A549 (cell line): ENCODE results near the gene STX12. TPM values are rescaled to one million over a fixed set of nuclear protein-coding genes. Genes with fewer than 3 reads are reported as not detected.
A peak's percentile ranks its signal among the peaks of the same experiment; 100 is the strongest.

ENCODE experiments used
- ATAC-seq, 2 experiments: fragments of 200-7000 bp in 1 of 2; fragments of >200 bp in 1 of 2; cut with Nextera tagmentation in 1 of 2; cut with Tn5 transposase in 1 of 2; 3 replicates each; pipeline versions ENCODE4 v1.8.0 to v1.9.1; 2018 to 2020; ENCODE audit warnings: mild to moderate bottlenecking in 1 of 2, moderate library complexity in 1 of 2
- CTCF ChIA-PET: fragments of 300-600 bp; sonication (Branson Sonifier 250); formaldehyde crosslinking; extraction: SDS; loops from one replicate; lab custom pipeline; 2021; ENCODE audit warnings: antibody characterized with exemption, inconsistent platforms; lab: Yijun Ruan, JAX
- POLR2A ChIA-PET: fragments of 350-600 bp; formaldehyde crosslinking; extraction: SDS; loops from one replicate; lab custom pipeline; 2021; ENCODE audit warnings: antibody characterized with exemption, inconsistent platforms; lab: Yijun Ruan, JAX
- DNase-seq, 2 experiments: peaks; one replicate each; pipeline versions ENCODE4 v3.0.0 to v3.0.0-alpha.2; 2011 to 2016; ENCODE audit warnings: low read depth in 1 of 2, low spot score in 1 of 2
- FAIRE-seq: peaks from 2 replicates; lab custom pipeline; 2011; peaks lifted over from hg19 to GRCh38; lab: Jason Lieb, UNC
- H3K27ac ChIP-seq, 2 experiments: fragments of >200 bp; sonication (Bioruptor Twin); formaldehyde crosslinking; 3 replicates each; pipeline ENCODE4 v1.5.1; 2016 to 2017
- H3K4me1 ChIP-seq: fragments of >200 bp; sonication (Bioruptor Twin); formaldehyde crosslinking; 3 replicates; pipeline ENCODE4 v1.6.1; 2016
- H3K4me2 ChIP-seq: fragments of >200 bp; sonication (Bioruptor Twin); formaldehyde crosslinking; 3 replicates; pipeline ENCODE4 v1.6.1; 2016
- H3K4me3 ChIP-seq: fragments of >200 bp; sonication (Bioruptor Twin); formaldehyde crosslinking; 3 replicates; pipeline ENCODE4 v1.5.1; 2016
- H3K9me3 ChIP-seq: fragments of >200 bp; sonication (Bioruptor Twin); formaldehyde crosslinking; 3 replicates; pipeline ENCODE4 v1.6.1; 2016
- ATOH8 ChIP-seq: fragments of 250-450 bp; sonication (Bioruptor Pico); IDR thresholded peaks from 2 replicates; pipeline ENCODE4 v1.5.0; 2020; ENCODE audit warnings: low read depth, mild to moderate bottlenecking, moderate library complexity
- BHLHE40 ChIP-seq: IDR thresholded peaks from 2 replicates; pipeline ENCODE4 v1.6.1; 2012; ENCODE audit warnings: low read depth, low read length, inconsistent platforms
- CEBPB ChIP-seq, 2 experiments: fragments of >200 bp in 1 of 2; sonication (Bioruptor Twin) in 1 of 2; formaldehyde crosslinking in 1 of 2; IDR thresholded peaks; 2 replicates each; pipeline ENCODE4 v1.6.1; 2012 to 2016
- EHMT2 ChIP-seq: fragments of 200-600 bp; sonication (generic); IDR thresholded peaks from 2 replicates; pipeline ENCODE4 v1.6.1; 2016; ENCODE audit warnings: antibody characterized with exemption, low read depth, mild to moderate bottlenecking, moderate library complexity
- ESRRA ChIP-seq: fragments of 150-350 bp; IDR thresholded peaks from 2 replicates; pipeline ENCODE4 v1.6.1; 2014; ENCODE audit warnings: mild to moderate bottlenecking, low read length, borderline replicate concordance
- FOSB ChIP-seq: fragments of 250-450 bp; sonication (Bioruptor Pico); IDR thresholded peaks from 2 replicates; pipeline ENCODE4 v1.5.0; 2020; ENCODE audit warnings: mild to moderate bottlenecking, moderate library complexity
- FOSL2 ChIP-seq, 2 experiments: fragments of 450-650 bp in 1 of 2; fragments of >200 bp in 1 of 2; sonication (Bioruptor Twin) in 1 of 2; formaldehyde crosslinking; IDR thresholded peaks; 2 replicates each; pipeline versions ENCODE4 v1.5.0 to v1.6.1; 2016 to 2020; ENCODE audit warnings: mild to moderate bottlenecking in 1 of 2, moderate library complexity in 1 of 2
- GATA3 ChIP-seq: IDR thresholded peaks from 2 replicates; pipeline ENCODE4 v1.6.1; 2012; ENCODE audit warnings: borderline replicate concordance
- HES2 ChIP-seq: fragments of >200 bp; sonication (Bioruptor Twin); formaldehyde crosslinking; IDR thresholded peaks from 2 replicates; pipeline ENCODE4 v1.6.1; 2016
- HEYL ChIP-seq: fragments of 250-450 bp; sonication (Bioruptor Pico); IDR thresholded peaks from 2 replicates; pipeline ENCODE4 v1.8.0; 2021; ENCODE audit warnings: mild to moderate bottlenecking, moderate library complexity
- HOXB5 ChIP-seq: fragments of 250-450 bp; sonication (Bioruptor Pico); IDR thresholded peaks from 2 replicates; pipeline ENCODE4 v1.5.0; 2020; ENCODE audit warnings: mild to moderate bottlenecking, moderate library complexity
- KDM5A ChIP-seq: fragments of 200-600 bp; sonication (generic); IDR thresholded peaks from 2 replicates; pipeline ENCODE4 v1.6.1; 2016; ENCODE audit warnings: antibody characterized with exemption, mild to moderate bottlenecking
- MAFK ChIP-seq: fragments of 450-650 bp; IDR thresholded peaks from 2 replicates; pipeline ENCODE4 v1.6.1; 2014; ENCODE audit not compliant: partially characterized antibody
- MYC ChIP-seq: IDR thresholded peaks from 2 replicates; pipeline ENCODE4 v1.6.1; 2012; ENCODE audit warnings: mild to moderate bottlenecking, inconsistent platforms, low read length, improper control_type of control experiment, borderline replicate concordance
- NPAS2 ChIP-seq: fragments of 250-450 bp; sonication (Bioruptor Pico); IDR thresholded peaks from 2 replicates; pipeline ENCODE4 v1.8.0; 2022; ENCODE audit warnings: mild to moderate bottlenecking, moderate library complexity, borderline replicate concordance
- POLR2A ChIP-seq: IDR thresholded peaks from 2 replicates; pipeline ENCODE4 v1.6.1; 2012; ENCODE audit warnings: mild to moderate bottlenecking, low read length
- RNF2 ChIP-seq: fragments of 200-600 bp; sonication (generic); IDR thresholded peaks from 2 replicates; pipeline ENCODE4 v1.6.1; 2016; ENCODE audit warnings: low read depth, mild to moderate bottlenecking, antibody characterized with exemption, moderate library complexity, borderline replicate concordance
- SREBF2 ChIP-seq: fragments of 450-650 bp; IDR thresholded peaks from 2 replicates; pipeline ENCODE4 v1.6.1; 2014; ENCODE audit warnings: mild to moderate bottlenecking, moderate library complexity
- TFCP2L1 ChIP-seq: fragments of 250-450 bp; sonication (Bioruptor Pico); IDR thresholded peaks from 2 replicates; pipeline ENCODE4 v1.5.0; 2021; ENCODE audit warnings: mild to moderate bottlenecking
- TP53 ChIP-seq: fragments of 250-450 bp; sonication (Bioruptor Pico); IDR thresholded peaks from 2 replicates; pipeline ENCODE4 v1.5.0; 2021; ENCODE audit warnings: mild to moderate bottlenecking, moderate library complexity
- WGBS: methylation state at CpG from one replicate; pipeline ENCODE4 v1.1.6; 2017; ENCODE audit errors: missing lambda C conversion rate; 5-methylcytosine and 5-hydroxymethylcytosine counted together
- polyA plus RNA-seq, 4 experiments: library from polyadenylated mRNA; depleted of rRNA in 3 of 4; stranded (reverse); fragments of >200 nt; fragmentation: RNase III in 1 of 4; extraction: RNeasy Plus Mini Kit Qiagen cat#74134 plus additional on column Dnase treatment in 1 of 4; gene quantifications; 2 replicates in 3 of 4; 3 replicates in 1 of 4; pipeline ENCODE4 v1.2.3, GENCODE V29; 2011 to 2017

STX12 gene
- polyA plus RNA-seq, 2 of the 4 experiments (the other 2 are of a cell fraction), result 11.9 to 14.6 TPM

GRCh38 chr1:27811741-27812500 lies 38.9 kb downstream of the STX12 start:
- ChIA-PET POLR2A (interaction anchor here (0.8 kb wide), 1 partner anchor 19 kb away, joined by 3 read pairs; the partner anchor contains the start of gene PPP1R8), CTCF (interaction anchor here (0.6 kb wide), 2 partner anchors 9 to 549 kb away, joined by 4 to 5 read pairs; no protein-coding TSS in a partner anchor)
- 97% methylated on average over 6 of the region's 6 CpGs for WGBS
- no peak for DNase-seq
- TF ChIP-seq ATOH8 (CRISPR knock-in tag) (no peak), KDM5A (no peak), ESRRA (no peak), NPAS2 (no peak), BHLHE40 (no peak), MYC (no peak), EHMT2 (no peak), HES2 (no peak), CEBPB (IDR thresholded peaks at IDR 0.05) (no peak), SREBF2 (no peak), RNF2 (no peak), HEYL (CRISPR knock-in tag) (no peak), POLR2A (no peak)
- no peak for ATAC-seq
- H3K9me3 ChIP-seq, result no peaks in the 10 kb centered on the region
- H3K27ac ChIP-seq, result no peak overlapping the region
- peaks cover 7% of the 10 kb centered on the region for H3K4me1 ChIP-seq
- FAIRE-seq, result no peak
- no peak overlapping the region for H3K4me3 ChIP-seq
- H3K4me2 ChIP-seq, result no peak overlapping the region

GRCh38 chr1:27816921-27817630 lies 44.1 kb downstream of the STX12 start:
- peak; percentile 77 to 86; a peak in 5 of 6 replicates for ATAC-seq
- FAIRE-seq, result no peak
- ChIA-PET POLR2A (interaction anchor here (1.0 to 2.3 kb wide), 2 partner anchors 14 to 44 kb away, joined by 3 to 11 read pairs; partner anchors contain the start of genes PPP1R8 and STX12), CTCF (no interaction called here)
- Histone ChIP-seq H3K27ac (peak overlapping the region; percentile 52 to 72; a peak in 4 of 6 replicates), H3K9me3 (no peaks in the 10 kb centered on the region), H3K4me1 (peaks cover 17% of the 10 kb centered on the region), H3K4me3 (no peak overlapping the region), H3K4me2 (peak overlapping the region; percentile 64)
- DNase-seq, result peak in 1 of 2 experiments; percentile 76
- WGBS, result 48% methylated on average over 2 of the region's 2 CpGs
- TF ChIP-seq MAFK, result peak; percentile 47
- no peak for TF ChIP-seq GATA3
- no peak for TF ChIP-seq TFCP2L1
- TF ChIP-seq CEBPB (IDR thresholded peaks at IDR 0.05), result no peak
- no peak for TF ChIP-seq BHLHE40

- H3K4me2 ChIP-seq, result no peak overlapping the region
- ChIA-PET POLR2A (no interaction called here), CTCF (no interaction called here)
- peaks cover 10% of the 10 kb centered on the region for H3K4me1 ChIP-seq
- no peak overlapping the region for H3K4me3 ChIP-seq
- 84% methylated on average over 8 of the region's 8 CpGs for WGBS
- no peaks in the 10 kb centered on the region for H3K9me3 ChIP-seq
- no peak for TF ChIP-seq FOSL2 (IDR thresholded peaks at IDR 0.05)
- no peak for TF ChIP-seq FOSL2 (CRISPR knock-in tag; IDR thresholded peaks at IDR 0.05)
- no peak for TF ChIP-seq HOXB5
- TF ChIP-seq FOSB, result no peak
- TF ChIP-seq TP53, result no peak
- ATAC-seq, result no peak
- H3K27ac ChIP-seq, result no peak overlapping the region
- FAIRE-seq, result no peak
- no peak for DNase-seq
Observed at GRCh38 chr1:27821761-27822315, 48.8 kb downstream of the STX12 start.
